Measurements from ENCODE around the gene SSTR3.

SSTR3 gene

DNA sequence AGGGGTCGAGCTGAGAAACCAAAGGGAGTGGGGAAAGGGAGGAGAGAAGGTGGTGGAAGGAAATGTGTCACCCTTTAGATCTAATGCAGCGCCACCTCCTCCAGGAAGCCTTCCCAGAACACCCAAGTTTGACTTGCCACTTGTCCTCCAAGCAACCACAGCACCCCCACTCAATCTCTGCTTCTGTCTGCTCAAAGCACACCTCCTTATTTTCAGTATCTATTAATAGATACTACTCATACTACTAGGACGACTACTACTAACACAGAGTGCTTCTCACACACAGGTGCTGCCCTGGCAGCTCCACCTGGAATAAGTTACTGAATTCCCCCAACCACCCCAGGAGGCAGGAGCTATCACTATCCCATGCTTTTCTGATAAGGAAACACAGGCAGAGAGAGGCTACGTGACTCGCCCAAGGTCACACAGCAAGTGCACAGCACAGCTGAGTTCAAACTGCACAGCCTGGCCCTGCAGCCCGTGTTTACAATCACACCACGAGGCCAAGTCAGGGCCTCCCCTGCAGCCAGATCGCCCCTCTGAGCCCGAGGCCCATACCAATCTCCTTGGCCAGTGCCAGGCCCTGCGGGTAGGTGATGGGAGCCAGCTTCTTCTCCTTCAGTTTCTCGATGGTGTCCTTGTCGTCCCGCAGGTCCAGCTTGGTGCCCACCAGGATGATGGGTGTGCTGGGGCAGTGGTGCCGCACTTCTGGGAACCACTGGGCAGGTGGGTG, 18.6 kb upstream of the SSTR3 start:
- DNase-seq (ENCODE audit: extremely low read depth, low read depth) = no peak
- no peak overlapping the region for H3K4me3 ChIP-seq (replicated peaks; ENCODE audit: low read depth, low read length)
- TF ChIP-seq, protein P1, sequence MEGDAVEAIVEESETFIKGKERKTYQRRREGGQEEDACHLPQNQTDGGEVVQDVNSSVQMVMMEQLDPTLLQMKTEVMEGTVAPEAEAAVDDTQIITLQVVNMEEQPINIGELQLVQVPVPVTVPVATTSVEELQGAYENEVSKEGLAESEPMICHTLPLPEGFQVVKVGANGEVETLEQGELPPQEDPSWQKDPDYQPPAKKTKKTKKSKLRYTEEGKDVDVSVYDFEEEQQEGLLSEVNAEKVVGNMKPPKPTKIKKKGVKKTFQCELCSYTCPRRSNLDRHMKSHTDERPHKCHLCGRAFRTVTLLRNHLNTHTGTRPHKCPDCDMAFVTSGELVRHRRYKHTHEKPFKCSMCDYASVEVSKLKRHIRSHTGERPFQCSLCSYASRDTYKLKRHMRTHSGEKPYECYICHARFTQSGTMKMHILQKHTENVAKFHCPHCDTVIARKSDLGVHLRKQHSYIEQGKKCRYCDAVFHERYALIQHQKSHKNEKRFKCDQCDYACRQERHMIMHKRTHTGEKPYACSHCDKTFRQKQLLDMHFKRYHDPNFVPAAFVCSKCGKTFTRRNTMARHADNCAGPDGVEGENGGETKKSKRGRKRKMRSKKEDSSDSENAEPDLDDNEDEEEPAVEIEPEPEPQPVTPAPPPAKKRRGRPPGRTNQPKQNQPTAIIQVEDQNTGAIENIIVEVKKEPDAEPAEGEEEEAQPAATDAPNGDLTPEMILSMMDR (IDR thresholded peaks at IDR 0.05; ENCODE audit: low read depth, low read length, missing control alignments) = no peak

- no peak for DNase-seq (ENCODE audit: extremely low read depth, low read depth)
- TF ChIP-seq, protein P1 (IDR thresholded peaks at IDR 0.05; ENCODE audit: low read depth, low read length, missing control alignments) = no peak
- no peak overlapping the region for H3K4me3 ChIP-seq (replicated peaks; ENCODE audit: low read depth, low read length)
Observed at GRCh38 chr22:37229805-37230672, 17.8 kb upstream of the SSTR3 start.

DNA sequence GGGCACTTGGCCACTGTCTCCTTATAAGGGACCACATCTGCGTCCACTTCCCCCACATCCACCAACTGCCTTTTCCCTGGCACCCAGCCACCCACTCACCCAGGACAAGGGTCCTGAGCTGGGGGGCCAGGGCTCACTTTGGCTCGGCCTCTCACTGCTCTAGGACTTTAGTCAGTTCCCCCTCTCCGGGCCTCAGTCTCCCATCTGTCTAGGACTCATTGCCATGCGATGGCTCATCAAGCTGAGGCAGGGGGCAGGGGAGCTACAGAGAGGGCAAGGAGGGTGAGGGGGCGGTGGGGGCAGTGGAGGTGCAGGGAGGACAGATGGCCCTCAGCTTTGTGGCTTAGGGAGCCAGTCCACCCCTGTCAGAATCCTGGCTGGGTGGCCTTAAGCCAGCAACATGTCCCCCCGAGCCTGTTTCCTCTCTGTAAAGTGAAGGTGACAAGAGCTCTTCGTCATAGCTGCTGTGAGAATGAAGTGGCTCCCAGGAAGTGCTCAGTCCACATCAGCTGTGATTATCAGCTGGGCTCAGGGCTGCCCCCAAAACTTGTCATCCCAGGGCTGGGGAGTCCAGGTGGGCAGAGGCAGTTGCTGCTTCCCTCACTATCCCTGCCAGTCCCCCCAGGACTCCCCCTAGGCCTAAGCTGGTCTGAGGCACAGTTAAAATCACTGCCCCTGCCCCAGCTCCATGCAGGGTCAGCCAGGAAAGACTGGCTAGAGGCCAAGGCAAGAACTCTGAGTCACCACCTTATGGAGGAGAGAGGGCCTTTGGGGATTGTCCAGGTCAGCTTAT, 16.9 kb upstream of the SSTR3 start:
- no peak overlapping the region for H3K4me3 ChIP-seq (replicated peaks; ENCODE audit: low read depth, low read length)
- TF ChIP-seq, protein P1 (IDR thresholded peaks at IDR 0.05; ENCODE audit: low read depth, low read length, missing control alignments) = no peak
- DNase-seq (ENCODE audit: extremely low read depth, low read depth) = peak; percentile 60

GRCh38 chr22:37228106-37229011, 16.1 kb upstream of the SSTR3 start:
- DNase-seq (ENCODE audit: extremely low read depth, low read depth) = no peak
- TF ChIP-seq, protein P1 (IDR thresholded peaks at IDR 0.05; ENCODE audit: low read depth, low read length, missing control alignments) = no peak
- H3K4me3 ChIP-seq (replicated peaks; ENCODE audit: low read depth, low read length) = no peak overlapping the region

GRCh38 chr22:37226514-37226913, 14.2 kb upstream of the SSTR3 start:
- no peak for DNase-seq (ENCODE audit: extremely low read depth, low read depth)
- TF ChIP-seq, protein P1 (IDR thresholded peaks at IDR 0.05; ENCODE audit: low read depth, low read length, missing control alignments) = no peak
- no peak overlapping the region for H3K4me3 ChIP-seq (replicated peaks; ENCODE audit: low read depth, low read length)

- TF ChIP-seq, protein P1 (IDR thresholded peaks at IDR 0.05; ENCODE audit: low read depth, low read length, missing control alignments) = no peak
- DNase-seq (ENCODE audit: extremely low read depth, low read depth) = no peak
Observed at GRCh38 chr22:37226087-37226486, 13.8 kb upstream of the SSTR3 start.

More at GRCh38 chr22:37226087-37226486, 13.8 kb upstream of the SSTR3 start:
- H3K4me3 ChIP-seq (replicated peaks; ENCODE audit: low read depth, low read length) = no peak overlapping the region

Measured in HFF-Myc (cell line).